SK-N-SH treated with all-trans-retinoic acid at 6 μM for 48 hours (cell line): ENCODE results near the gene DYNC1H1.

Source experiments
- ATAC-seq: fragments of 200-7000 bp; cut with Tn5 transposase; 3 replicates; pipeline ENCODE4 v1.9.1; 2020; ENCODE audit warnings: mild to moderate bottlenecking, moderate library complexity
- ARNTL ChIP-seq: fragments of 450-650 bp; formaldehyde crosslinking; IDR thresholded peaks from 2 replicates; pipeline ENCODE4 v1.5.0; 2020; ENCODE audit warnings: low read depth, mild to moderate bottlenecking, moderate library complexity, borderline replicate concordance
- CSDC2 ChIP-seq: fragments of 250-450 bp; sonication (Bioruptor Pico); IDR thresholded peaks from 2 replicates; pipeline ENCODE4 v1.5.0; 2020; ENCODE audit warnings: mild to moderate bottlenecking, moderate library complexity
- ESRRG ChIP-seq: fragments of 250-450 bp; sonication (Bioruptor Pico); IDR thresholded peaks from 2 replicates; pipeline ENCODE4 v1.6.1; 2021; ENCODE audit warnings: mild to moderate bottlenecking
- GLIS3 ChIP-seq: fragments of 250-450 bp; sonication (Bioruptor Pico); IDR thresholded peaks from 2 replicates; pipeline ENCODE4 v1.5.0; 2020; ENCODE audit warnings: mild to moderate bottlenecking, moderate library complexity
- ISL1 ChIP-seq: fragments of 250-450 bp; sonication (Bioruptor Pico); IDR thresholded peaks from 2 replicates; pipeline ENCODE4 v2.1.2; 2022; ENCODE audit warnings: mild to moderate bottlenecking, moderate library complexity
- OSR1 ChIP-seq: fragments of 250-450 bp; sonication (Bioruptor Pico); IDR thresholded peaks from 2 replicates; pipeline ENCODE4 v1.8.0; 2022; ENCODE audit warnings: moderate library complexity, mild to moderate bottlenecking, inconsistent platforms
- PPARA ChIP-seq: fragments of 250-450 bp; sonication (Bioruptor Pico); IDR thresholded peaks from 2 replicates; pipeline ENCODE4 v1.5.0; 2020; ENCODE audit warnings: mild to moderate bottlenecking, borderline replicate concordance
- RARB ChIP-seq: fragments of 250-450 bp; sonication (Bioruptor Pico); IDR thresholded peaks from 2 replicates; pipeline ENCODE4 v1.8.0; 2021; ENCODE audit warnings: mild to moderate bottlenecking, moderate library complexity
- SNAI2 ChIP-seq: fragments of 250-450 bp; sonication (Bioruptor Pico); IDR thresholded peaks from 2 replicates; pipeline ENCODE4 v1.5.0; 2020; ENCODE audit warnings: mild to moderate bottlenecking, moderate library complexity
- TCF4 ChIP-seq: fragments of 250-450 bp; sonication (Bioruptor Pico); IDR thresholded peaks from 2 replicates; pipeline ENCODE4 v1.8.0; 2021; ENCODE audit warnings: mild to moderate bottlenecking, moderate library complexity, borderline replicate concordance
- TOX ChIP-seq: fragments of 250-450 bp; sonication (Bioruptor Pico); IDR thresholded peaks from 2 replicates; pipeline ENCODE4 v1.8.0; 2021; ENCODE audit warnings: mild to moderate bottlenecking, moderate library complexity, borderline replicate concordance
- ZC3H10 ChIP-seq: fragments of 250-450 bp; sonication (Bioruptor Pico); IDR thresholded peaks from 2 replicates; pipeline ENCODE4 v1.5.1; 2021; ENCODE audit warnings: mild to moderate bottlenecking, moderate library complexity
- ZFP3 ChIP-seq: fragments of 250-450 bp; sonication (Bioruptor Pico); IDR thresholded peaks from 2 replicates; pipeline ENCODE4 v1.5.0; 2020; ENCODE audit warnings: mild to moderate bottlenecking, moderate library complexity
- ZFP30 ChIP-seq: fragments of 450-650 bp; formaldehyde crosslinking; IDR thresholded peaks from 2 replicates; pipeline ENCODE4 v1.5.0; 2022; ENCODE audit warnings: mild to moderate bottlenecking, moderate library complexity
- ZNF565 ChIP-seq: fragments of 450-650 bp; formaldehyde crosslinking; conservative IDR thresholded peaks from 2 replicates; pipeline ENCODE4 v1.5.0; 2020; ENCODE audit warnings: low read depth, mild to moderate bottlenecking, moderate library complexity
- ZNF70 ChIP-seq: fragments of 450-650 bp; formaldehyde crosslinking; IDR thresholded peaks from 2 replicates; pipeline ENCODE4 v1.5.0; 2020; ENCODE audit warnings: mild to moderate bottlenecking, moderate library complexity
- TF ChIP-seq, protein P1 (sequence below): fragments of 250-450 bp; sonication (Bioruptor Pico); IDR thresholded peaks from 2 replicates; pipeline ENCODE4 v1.5.1; 2021; ENCODE audit warnings: mild to moderate bottlenecking, moderate library complexity
- TF ChIP-seq, protein P2 (sequence below): fragments of 250-450 bp; sonication (Bioruptor Pico); IDR thresholded peaks from 2 replicates; pipeline ENCODE4 v1.5.1; 2020; ENCODE audit warnings: low read depth, mild to moderate bottlenecking, moderate library complexity
- TF ChIP-seq, protein P3 (sequence below): fragments of 250-450 bp; sonication (Bioruptor Pico); IDR thresholded peaks from 2 replicates; pipeline ENCODE4 v1.8.0; 2020; ENCODE audit warnings: mild to moderate bottlenecking, moderate library complexity, borderline replicate concordance
- TF ChIP-seq, protein P4 (sequence below): fragments of 250-450 bp; sonication (Bioruptor Pico); IDR thresholded peaks from 2 replicates; pipeline ENCODE4 v1.5.0; 2020; ENCODE audit warnings: mild to moderate bottlenecking, moderate library complexity

DYNC1H1 gene

GRCh38 chr14:101953151-101953550, 11.2 kb upstream of the DYNC1H1 start (continued):
- TF ChIP-seq, protein P1, sequence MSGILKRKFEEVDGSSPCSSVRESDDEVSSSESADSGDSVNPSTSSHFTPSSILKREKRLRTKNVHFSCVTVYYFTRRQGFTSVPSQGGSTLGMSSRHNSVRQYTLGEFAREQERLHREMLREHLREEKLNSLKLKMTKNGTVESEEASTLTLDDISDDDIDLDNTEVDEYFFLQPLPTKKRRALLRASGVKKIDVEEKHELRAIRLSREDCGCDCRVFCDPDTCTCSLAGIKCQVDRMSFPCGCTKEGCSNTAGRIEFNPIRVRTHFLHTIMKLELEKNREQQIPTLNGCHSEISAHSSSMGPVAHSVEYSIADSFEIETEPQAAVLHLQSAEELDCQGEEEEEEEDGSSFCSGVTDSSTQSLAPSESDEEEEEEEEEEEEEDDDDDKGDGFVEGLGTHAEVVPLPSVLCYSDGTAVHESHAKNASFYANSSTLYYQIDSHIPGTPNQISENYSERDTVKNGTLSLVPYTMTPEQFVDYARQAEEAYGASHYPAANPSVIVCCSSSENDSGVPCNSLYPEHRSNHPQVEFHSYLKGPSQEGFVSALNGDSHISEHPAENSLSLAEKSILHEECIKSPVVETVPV (CRISPR knock-in tag), result no peak
- no peak for TF ChIP-seq ISL1
- TF ChIP-seq ZFP3 (CRISPR knock-in tag), result no peak
- no peak for TF ChIP-seq CSDC2 (CRISPR knock-in tag)

DNA sequence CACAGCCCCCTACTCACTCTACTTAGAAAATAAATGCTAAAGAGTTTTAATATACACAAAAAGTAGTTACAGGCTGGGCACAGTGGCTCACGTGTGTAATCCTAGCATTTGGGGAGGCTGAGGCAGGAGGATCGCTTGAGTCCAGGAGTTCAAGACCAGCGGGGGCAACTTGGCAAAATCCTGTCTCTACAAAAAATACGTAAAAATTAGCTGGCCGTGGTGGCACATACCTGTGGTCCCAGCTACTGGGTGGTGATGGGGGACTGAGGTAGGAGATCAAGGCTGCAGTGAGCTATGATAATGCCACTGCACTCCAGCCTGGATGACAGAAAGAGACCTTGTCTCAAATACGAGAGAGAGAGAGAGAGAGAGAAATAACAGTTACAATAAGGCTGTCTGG, 9.9 kb upstream of the DYNC1H1 start:
- ATAC-seq, result no peak
- TF ChIP-seq, protein P2, sequence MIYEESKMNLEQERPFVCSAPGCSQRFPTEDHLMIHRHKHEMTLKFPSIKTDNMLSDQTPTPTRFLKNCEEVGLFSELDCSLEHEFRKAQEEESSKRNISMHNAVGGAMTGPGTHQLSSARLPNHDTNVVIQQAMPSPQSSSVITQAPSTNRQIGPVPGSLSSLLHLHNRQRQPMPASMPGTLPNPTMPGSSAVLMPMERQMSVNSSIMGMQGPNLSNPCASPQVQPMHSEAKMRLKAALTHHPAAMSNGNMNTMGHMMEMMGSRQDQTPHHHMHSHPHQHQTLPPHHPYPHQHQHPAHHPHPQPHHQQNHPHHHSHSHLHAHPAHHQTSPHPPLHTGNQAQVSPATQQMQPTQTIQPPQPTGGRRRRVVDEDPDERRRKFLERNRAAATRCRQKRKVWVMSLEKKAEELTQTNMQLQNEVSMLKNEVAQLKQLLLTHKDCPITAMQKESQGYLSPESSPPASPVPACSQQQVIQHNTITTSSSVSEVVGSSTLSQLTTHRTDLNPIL (CRISPR knock-in tag), result no peak
- TF ChIP-seq ZNF565 (CRISPR knock-in tag) (no peak), ZC3H10 (CRISPR knock-in tag) (no peak), OSR1 (CRISPR knock-in tag) (no peak), ARNTL (CRISPR knock-in tag) (no peak), CSDC2 (CRISPR knock-in tag) (no peak), ZFP3 (CRISPR knock-in tag) (no peak), TOX (CRISPR knock-in tag) (no peak), RARB (no peak), SNAI2 (CRISPR knock-in tag) (no peak), ISL1 (no peak), ZNF70 (CRISPR knock-in tag) (no peak), ZFP30 (CRISPR knock-in tag) (no peak), TCF4 (CRISPR knock-in tag) (no peak), GLIS3 (no peak), PPARA (CRISPR knock-in tag) (no peak), ESRRG (CRISPR knock-in tag) (no peak)
- TF ChIP-seq, protein P3, sequence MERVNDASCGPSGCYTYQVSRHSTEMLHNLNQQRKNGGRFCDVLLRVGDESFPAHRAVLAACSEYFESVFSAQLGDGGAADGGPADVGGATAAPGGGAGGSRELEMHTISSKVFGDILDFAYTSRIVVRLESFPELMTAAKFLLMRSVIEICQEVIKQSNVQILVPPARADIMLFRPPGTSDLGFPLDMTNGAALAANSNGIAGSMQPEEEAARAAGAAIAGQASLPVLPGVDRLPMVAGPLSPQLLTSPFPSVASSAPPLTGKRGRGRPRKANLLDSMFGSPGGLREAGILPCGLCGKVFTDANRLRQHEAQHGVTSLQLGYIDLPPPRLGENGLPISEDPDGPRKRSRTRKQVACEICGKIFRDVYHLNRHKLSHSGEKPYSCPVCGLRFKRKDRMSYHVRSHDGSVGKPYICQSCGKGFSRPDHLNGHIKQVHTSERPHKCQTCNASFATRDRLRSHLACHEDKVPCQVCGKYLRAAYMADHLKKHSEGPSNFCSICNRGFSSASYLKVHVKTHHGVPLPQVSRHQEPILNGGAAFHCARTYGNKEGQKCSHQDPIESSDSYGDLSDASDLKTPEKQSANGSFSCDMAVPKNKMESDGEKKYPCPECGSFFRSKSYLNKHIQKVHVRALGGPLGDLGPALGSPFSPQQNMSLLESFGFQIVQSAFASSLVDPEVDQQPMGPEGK (CRISPR knock-in tag), result no peak
- TF ChIP-seq, protein P4, sequence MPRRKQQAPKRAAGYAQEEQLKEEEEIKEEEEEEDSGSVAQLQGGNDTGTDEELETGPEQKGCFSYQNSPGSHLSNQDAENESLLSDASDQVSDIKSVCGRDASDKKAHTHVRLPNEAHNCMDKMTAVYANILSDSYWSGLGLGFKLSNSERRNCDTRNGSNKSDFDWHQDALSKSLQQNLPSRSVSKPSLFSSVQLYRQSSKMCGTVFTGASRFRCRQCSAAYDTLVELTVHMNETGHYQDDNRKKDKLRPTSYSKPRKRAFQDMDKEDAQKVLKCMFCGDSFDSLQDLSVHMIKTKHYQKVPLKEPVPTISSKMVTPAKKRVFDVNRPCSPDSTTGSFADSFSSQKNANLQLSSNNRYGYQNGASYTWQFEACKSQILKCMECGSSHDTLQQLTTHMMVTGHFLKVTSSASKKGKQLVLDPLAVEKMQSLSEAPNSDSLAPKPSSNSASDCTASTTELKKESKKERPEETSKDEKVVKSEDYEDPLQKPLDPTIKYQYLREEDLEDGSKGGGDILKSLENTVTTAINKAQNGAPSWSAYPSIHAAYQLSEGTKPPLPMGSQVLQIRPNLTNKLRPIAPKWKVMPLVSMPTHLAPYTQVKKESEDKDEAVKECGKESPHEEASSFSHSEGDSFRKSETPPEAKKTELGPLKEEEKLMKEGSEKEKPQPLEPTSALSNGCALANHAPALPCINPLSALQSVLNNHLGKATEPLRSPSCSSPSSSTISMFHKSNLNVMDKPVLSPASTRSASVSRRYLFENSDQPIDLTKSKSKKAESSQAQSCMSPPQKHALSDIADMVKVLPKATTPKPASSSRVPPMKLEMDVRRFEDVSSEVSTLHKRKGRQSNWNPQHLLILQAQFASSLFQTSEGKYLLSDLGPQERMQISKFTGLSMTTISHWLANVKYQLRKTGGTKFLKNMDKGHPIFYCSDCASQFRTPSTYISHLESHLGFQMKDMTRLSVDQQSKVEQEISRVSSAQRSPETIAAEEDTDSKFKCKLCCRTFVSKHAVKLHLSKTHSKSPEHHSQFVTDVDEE (CRISPR knock-in tag), result no peak
- TF ChIP-seq, protein P1 (CRISPR knock-in tag), result no peak
- TF ChIP-seq, all 23 proteins: peak for 0

GRCh38 chr14:101955695-101956161, 8.6 kb upstream of the DYNC1H1 start:
- no peak for ATAC-seq
- TF ChIP-seq ZFP3 (CRISPR knock-in tag), result no peak
